Kidney epithelial cell (primary cell): Measurements from ENCODE around the gene GLTPD2. TPM values are rescaled to one million over a fixed set of nuclear protein-coding genes. Genes with fewer than 3 reads are reported as not detected.

Source experiments
- DNase-seq: peaks from one replicate; pipeline ENCODE4 v3.0.0-alpha.2; 2010; ENCODE audit warnings: low read depth
- H3K27me3 ChIP-seq: 2 replicates; pipeline ENCODE4 v1.6.0; 2011; ENCODE audit warnings: low read length; ENCODE audit not compliant: control insufficient read depth, insufficient read depth
- H3K36me3 ChIP-seq: 2 replicates; pipeline ENCODE4 v1.5.1; 2011; ENCODE audit warnings: low read length; ENCODE audit not compliant: control insufficient read depth, insufficient read depth
- H3K4me3 ChIP-seq: 2 replicates; pipeline ENCODE4 v1.5.1; 2011; ENCODE audit warnings: low read depth, mild to moderate bottlenecking, control low read depth, low read length
- total RNA-seq: library from RNA; depleted of rRNA; stranded (reverse); fragments of >200 nt; gene quantifications from 2 replicates; pipeline ENCODE4 v1.2.3, GENCODE V29; 2015
- TF ChIP-seq, protein P1 (sequence below): IDR thresholded peaks from 2 replicates; pipeline ENCODE4 v1.5.1; 2011; ENCODE audit warnings: mild to moderate bottlenecking, moderate library complexity, low read length, control low read depth, inconsistent platforms; ENCODE audit not compliant: insufficient read depth, poor library complexity, severe bottlenecking

The GLTPD2 gene
- total RNA-seq, 1 donor from 2014 or later = not detected

GRCh38 chr17:4742133-4742532 lies 46.6 kb upstream of the GLTPD2 start:
- TF ChIP-seq, protein P1, sequence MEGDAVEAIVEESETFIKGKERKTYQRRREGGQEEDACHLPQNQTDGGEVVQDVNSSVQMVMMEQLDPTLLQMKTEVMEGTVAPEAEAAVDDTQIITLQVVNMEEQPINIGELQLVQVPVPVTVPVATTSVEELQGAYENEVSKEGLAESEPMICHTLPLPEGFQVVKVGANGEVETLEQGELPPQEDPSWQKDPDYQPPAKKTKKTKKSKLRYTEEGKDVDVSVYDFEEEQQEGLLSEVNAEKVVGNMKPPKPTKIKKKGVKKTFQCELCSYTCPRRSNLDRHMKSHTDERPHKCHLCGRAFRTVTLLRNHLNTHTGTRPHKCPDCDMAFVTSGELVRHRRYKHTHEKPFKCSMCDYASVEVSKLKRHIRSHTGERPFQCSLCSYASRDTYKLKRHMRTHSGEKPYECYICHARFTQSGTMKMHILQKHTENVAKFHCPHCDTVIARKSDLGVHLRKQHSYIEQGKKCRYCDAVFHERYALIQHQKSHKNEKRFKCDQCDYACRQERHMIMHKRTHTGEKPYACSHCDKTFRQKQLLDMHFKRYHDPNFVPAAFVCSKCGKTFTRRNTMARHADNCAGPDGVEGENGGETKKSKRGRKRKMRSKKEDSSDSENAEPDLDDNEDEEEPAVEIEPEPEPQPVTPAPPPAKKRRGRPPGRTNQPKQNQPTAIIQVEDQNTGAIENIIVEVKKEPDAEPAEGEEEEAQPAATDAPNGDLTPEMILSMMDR = no peak
- Histone ChIP-seq H3K36me3 (no peaks in the 10 kb centered on the region), H3K27me3 (peaks cover 62% of the 10 kb centered on the region), H3K4me3 (no peak overlapping the region)
- no peak for DNase-seq

DNA sequence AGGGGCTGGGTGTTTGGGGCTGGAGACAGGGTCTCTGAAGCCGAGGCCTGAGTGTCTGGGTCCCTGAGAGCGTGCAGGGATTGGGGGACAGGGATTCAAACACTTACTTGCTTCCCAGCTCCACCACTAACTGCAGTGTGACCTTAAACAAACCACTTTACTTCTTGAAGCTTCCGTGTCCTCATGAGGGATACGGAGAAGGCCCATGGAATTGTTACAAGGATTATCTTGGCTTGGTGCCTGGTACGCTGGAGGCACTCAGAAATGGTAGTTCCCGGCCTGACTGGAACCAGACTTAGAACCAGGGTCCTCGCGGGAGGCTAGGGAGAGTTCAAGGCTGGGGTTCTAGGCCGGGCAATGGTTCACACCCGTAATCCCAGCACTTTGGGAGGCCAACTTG lies 46.1 kb upstream of the GLTPD2 start:
- TF ChIP-seq, protein P1 = no peak
- no peak overlapping the region for H3K4me3 ChIP-seq
- H3K27me3 ChIP-seq = peaks cover 62% of the 10 kb centered on the region
- no peaks in the 10 kb centered on the region for H3K36me3 ChIP-seq
- DNase-seq = no peak

- Histone ChIP-seq H3K27me3 (peaks cover 61% of the 10 kb centered on the region), H3K36me3 (no peaks in the 10 kb centered on the region), H3K4me3 (no peak overlapping the region)
- no peak for DNase-seq
- TF ChIP-seq, protein P1 = no peak
These were observed 45.5 kb upstream of the GLTPD2 start for GRCh38 chr17:4743216-4743615.

DNA sequence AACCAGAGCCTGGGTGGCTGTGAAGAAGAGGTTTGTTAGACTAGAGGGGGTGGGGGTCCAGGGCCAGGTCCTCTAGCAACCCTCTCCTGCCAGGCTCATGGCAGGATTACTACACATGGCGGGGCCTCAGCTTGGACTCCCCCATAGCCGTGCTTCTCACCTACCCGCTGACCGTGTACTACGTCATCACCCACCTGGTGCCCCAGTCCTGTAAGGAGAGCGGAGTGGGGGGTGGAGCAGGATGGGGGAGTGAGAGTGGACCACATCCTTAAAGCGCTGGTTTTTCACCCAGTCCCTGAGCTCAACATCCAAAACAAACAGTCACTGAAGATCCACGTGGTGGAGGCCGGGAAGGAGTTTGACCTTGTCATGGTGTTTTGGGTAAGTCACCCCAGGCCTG lies 44.9 kb upstream of the GLTPD2 start:
- peaks cover 60% of the 10 kb centered on the region for H3K27me3 ChIP-seq
- H3K36me3 ChIP-seq = no peaks in the 10 kb centered on the region
- TF ChIP-seq, protein P1 = no peak
- DNase-seq = no peak
- H3K4me3 ChIP-seq = no peak overlapping the region

GRCh38 chr17:4744999-4745969 lies 43.5 kb upstream of the GLTPD2 start:
- DNase-seq = no peak
- Histone ChIP-seq H3K27me3 (peaks cover 51% of the 10 kb centered on the region), H3K4me3 (no peak overlapping the region), H3K36me3 (no peaks in the 10 kb centered on the region)
- TF ChIP-seq, protein P1 = no peak

DNA sequence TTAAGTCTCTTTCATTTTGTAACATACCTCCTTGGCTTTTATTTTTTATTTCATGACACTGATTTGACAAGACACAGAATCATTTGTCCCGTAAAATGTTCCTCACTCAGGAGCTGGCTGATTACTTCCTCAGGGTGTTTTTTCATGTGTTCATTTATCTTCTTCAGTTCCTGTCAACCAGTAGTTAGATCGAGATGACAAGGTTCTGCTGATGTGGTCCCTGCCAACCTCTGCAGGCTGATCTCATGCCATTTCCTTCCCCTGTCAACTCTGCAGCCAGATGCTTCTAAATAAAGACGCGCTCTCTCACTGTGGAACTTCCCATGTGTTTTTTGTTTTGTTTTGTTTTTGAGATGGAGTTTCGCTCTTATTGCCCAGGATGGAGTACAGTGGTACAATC lies 40.9 kb upstream of the GLTPD2 start:
- Histone ChIP-seq H3K36me3 (no peaks in the 10 kb centered on the region), H3K4me3 (no peak overlapping the region), H3K27me3 (peaks cover 44% of the 10 kb centered on the region)
- DNase-seq = no peak
- TF ChIP-seq, protein P1 = no peak
